K562 (cell line): Measurements from ENCODE around the gene CCDC60.

Experiments
- GABPA ChIP-seq: fragments of 200-800 bp; sonication (Bioruptor generic); conservative IDR thresholded peaks from 2 replicates; pipeline ENCODE4 v1.6.1; 2016; ENCODE audit warnings: low read depth, missing genetic modification characterization, missing compliant biosample characterization
- HDAC1 ChIP-seq, 2 experiments: fragments of 450-650 bp; IDR thresholded peaks; 2 replicates each; pipeline ENCODE4 v1.6.1; 2016 to 2017; ENCODE audit warnings: inconsistent platforms in 1 of 2, mild to moderate bottlenecking in 1 of 2, moderate library complexity in 1 of 2

- TF ChIP-seq GABPA (tag), result no peak
- no peak for TF ChIP-seq HDAC1 (IDR thresholded peaks at IDR 0.05)
These were observed 242.4 kb downstream of the CCDC60 start for GRCh38 chr12:119576915-119577314.
